NCI-H69 (cell line): ENCODE data around the gene GPR146.

ENCODE experiments used
- DNase-seq: peaks from one replicate; lab custom pipeline; 2025; lab: John Stamatoyannopoulos, UW

GPR146 gene

DNA sequence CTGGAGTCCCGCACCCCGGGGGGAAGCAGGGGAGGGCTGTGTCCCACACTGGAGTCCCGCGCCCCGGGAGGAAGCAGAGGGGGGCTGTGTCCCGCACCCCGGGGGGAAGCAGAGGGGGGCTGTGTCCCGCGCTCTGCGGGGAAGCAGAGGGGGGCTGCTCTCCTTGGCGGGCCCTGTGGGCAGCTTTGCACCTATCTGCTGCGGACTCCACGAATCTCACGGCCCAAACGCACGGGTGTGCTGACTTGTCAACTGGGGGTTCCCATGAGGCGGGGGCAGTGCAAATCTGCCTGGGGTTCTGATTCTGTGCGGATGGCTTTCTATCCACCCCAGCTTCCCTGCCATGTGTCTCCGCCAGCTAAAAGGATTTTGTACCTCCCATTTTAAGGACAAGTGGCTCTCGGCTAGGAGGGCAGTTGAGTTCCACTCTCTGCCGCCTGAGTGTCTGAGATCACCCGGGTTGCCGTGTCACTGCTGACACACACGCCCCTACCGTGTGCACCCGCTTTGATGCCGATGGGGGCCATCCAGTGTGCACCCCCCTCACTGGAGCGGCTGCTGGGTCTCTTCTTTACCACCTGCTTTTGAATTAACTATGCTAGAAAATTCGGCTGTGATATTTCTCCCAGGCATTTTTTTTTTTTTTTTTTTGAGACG lies 64.0 kb downstream of the GPR146 start:
- DNase-seq = no peak
